AG04449 (cell line): ENCODE results near the gene EEFSEC.

ENCODE experiments used
- CTCF ChIA-PET: fragments of 350-600 bp; formaldehyde crosslinking; extraction: SDS; loops from one replicate; lab custom pipeline; 2021; ENCODE audit warnings: antibody characterized with exemption; lab: Yijun Ruan, JAX
- POLR2A ChIA-PET: fragments of 400-600, 350-600 bp; formaldehyde crosslinking; extraction: SDS; loops from one replicate; lab custom pipeline; 2020; ENCODE audit warnings: antibody characterized with exemption, inconsistent platforms; lab: Yijun Ruan, JAX
- DNase-seq: peaks from one replicate; pipeline ENCODE4 v3.0.0-alpha.2; 2010; ENCODE audit warnings: low read depth, low spot score
- H3K4me3 ChIP-seq: 2 replicates; pipeline ENCODE4 v1.5.1; 2011; ENCODE audit warnings: low read depth, mild to moderate bottlenecking, control low read depth, low read length
- CTCF ChIP-seq: IDR thresholded peaks from one replicate; pipeline ENCODE4 v1.5.1; 2011; ENCODE audit warnings: mild to moderate bottlenecking, moderate library complexity, low read length, control low read depth, inconsistent platforms; ENCODE audit not compliant: insufficient read depth; ENCODE audit errors: missing control alignments

Gene EEFSEC

GRCh38 chr3:128328546-128329458 is 175.5 kb downstream of the EEFSEC start:
- TF ChIP-seq CTCF = no peak
- ChIA-PET POLR2A (no interaction called here), CTCF (no interaction called here)
- no peak for DNase-seq
- no peak overlapping the region for H3K4me3 ChIP-seq

- DNase-seq = no peak
- TF ChIP-seq CTCF = no peak
- CTCF ChIA-PET = interaction anchor here (1.3 kb wide), 1 partner anchor 8 kb away, joined by 5 read pairs; no protein-coding TSS in a partner anchor
- no peak overlapping the region for H3K4me3 ChIP-seq
- POLR2A ChIA-PET = no interaction called here
Observed at GRCh38 chr3:128329491-128330213, 176.4 kb downstream of the EEFSEC start.

- DNase-seq = no peak
- TF ChIP-seq CTCF = no peak
- ChIA-PET CTCF (interaction anchor here (1.3 kb wide), 1 partner anchor 9 kb away, joined by 5 read pairs; no protein-coding TSS in a partner anchor), POLR2A (no interaction called here)
- H3K4me3 ChIP-seq = no peak overlapping the region
Observed at GRCh38 chr3:128330214-128330842, 177.0 kb downstream of the EEFSEC start.

- no peak for DNase-seq
- TF ChIP-seq CTCF = no peak
- H3K4me3 ChIP-seq = no peak overlapping the region
- ChIA-PET POLR2A (no interaction called here), CTCF (interaction anchor here (0.8 to 2.7 kb wide), 4 partner anchors 10 to 110 kb away, joined by 3 to 10 read pairs (median 3); no protein-coding TSS in a partner anchor)
Observed at GRCh38 chr3:128334086-128334645, 180.9 kb downstream of the EEFSEC start.

GRCh38 chr3:128334766-128335165 is 181.5 kb downstream of the EEFSEC start:
- ChIA-PET CTCF (interaction anchor here (1.7 kb wide), 1 partner anchor 10 kb away, joined by 3 read pairs; no protein-coding TSS in a partner anchor), POLR2A (no interaction called here)

More at GRCh38 chr3:128334766-128335165, 181.5 kb downstream of the EEFSEC start:
- H3K4me3 ChIP-seq = no peak overlapping the region
- no peak for DNase-seq
- TF ChIP-seq CTCF = no peak
